ENCODE results near the gene PTGFRN.

DNA sequence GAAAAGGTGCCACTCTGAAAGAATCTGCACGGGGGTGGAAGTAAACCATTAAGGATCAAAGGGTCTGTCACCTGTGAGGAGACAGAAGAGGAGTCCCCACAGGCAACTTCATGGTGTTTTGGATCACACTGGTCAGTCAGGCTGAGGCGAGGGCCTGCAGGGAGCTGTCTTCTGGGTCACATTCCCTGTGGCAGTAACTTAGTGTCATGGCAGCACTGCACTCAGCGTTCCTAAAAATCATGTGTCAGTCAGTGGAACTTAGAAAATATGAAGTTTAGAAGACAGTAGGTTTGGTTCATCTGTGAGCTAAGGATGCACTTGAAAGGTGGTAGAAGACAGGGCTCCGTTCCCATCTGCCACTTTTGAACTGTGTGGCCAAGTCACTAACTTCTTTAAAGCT is 48.4 kb downstream of the PTGFRN start:
- TF ChIP-seq EZH2 (IDR thresholded peaks at IDR 0.05): no peak
- TF ChIP-seq, protein P1, sequence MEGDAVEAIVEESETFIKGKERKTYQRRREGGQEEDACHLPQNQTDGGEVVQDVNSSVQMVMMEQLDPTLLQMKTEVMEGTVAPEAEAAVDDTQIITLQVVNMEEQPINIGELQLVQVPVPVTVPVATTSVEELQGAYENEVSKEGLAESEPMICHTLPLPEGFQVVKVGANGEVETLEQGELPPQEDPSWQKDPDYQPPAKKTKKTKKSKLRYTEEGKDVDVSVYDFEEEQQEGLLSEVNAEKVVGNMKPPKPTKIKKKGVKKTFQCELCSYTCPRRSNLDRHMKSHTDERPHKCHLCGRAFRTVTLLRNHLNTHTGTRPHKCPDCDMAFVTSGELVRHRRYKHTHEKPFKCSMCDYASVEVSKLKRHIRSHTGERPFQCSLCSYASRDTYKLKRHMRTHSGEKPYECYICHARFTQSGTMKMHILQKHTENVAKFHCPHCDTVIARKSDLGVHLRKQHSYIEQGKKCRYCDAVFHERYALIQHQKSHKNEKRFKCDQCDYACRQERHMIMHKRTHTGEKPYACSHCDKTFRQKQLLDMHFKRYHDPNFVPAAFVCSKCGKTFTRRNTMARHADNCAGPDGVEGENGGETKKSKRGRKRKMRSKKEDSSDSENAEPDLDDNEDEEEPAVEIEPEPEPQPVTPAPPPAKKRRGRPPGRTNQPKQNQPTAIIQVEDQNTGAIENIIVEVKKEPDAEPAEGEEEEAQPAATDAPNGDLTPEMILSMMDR (IDR thresholded peaks at IDR 0.05): no peak
